GM23338 (cell line): ENCODE data around the gene CLEC11A. TPM values are rescaled to one million over a fixed set of nuclear protein-coding genes. Genes with fewer than 3 reads are reported as not detected.
A peak's percentile ranks its signal among the peaks of the same experiment; 100 is the strongest.

Experiments used
- ATAC-seq: fragments of 200-7000 bp; cut with Tn5 transposase; 3 replicates; pipeline ENCODE4 v1.9.1; 2020
- DNase-seq: peaks from one replicate; pipeline ENCODE4 v3.0.0-alpha.2; 2015; ENCODE audit warnings: low spot score
- H2AFZ ChIP-seq: fragments of 200-600 bp; sonication (generic); 2 replicates; pipeline ENCODE4 v1.8.0; 2016; ENCODE audit warnings: antibody characterized with exemption, mild to moderate bottlenecking, moderate library complexity
- H3F3A ChIP-seq: fragments of 200-600 bp; sonication (generic); replicated peaks from 2 replicates; pipeline ENCODE4 v1.8.0; 2017; ENCODE audit warnings: antibody characterized with exemption, mixed run types, low read depth
- H3K27ac ChIP-seq: fragments of 200-600 bp; sonication (generic); 2 replicates; pipeline ENCODE4 v1.6.1; 2016; ENCODE audit warnings: low read depth
- H3K27me3 ChIP-seq: fragments of 200-600 bp; sonication (generic); 2 replicates; pipeline ENCODE4 v1.8.0; 2016; ENCODE audit warnings: mild to moderate bottlenecking, mixed run types, moderate library complexity; ENCODE audit not compliant: insufficient read depth
- H3K36me3 ChIP-seq: fragments of 200-600 bp; sonication (generic); 2 replicates; pipeline ENCODE4 v1.8.0; 2016; ENCODE audit warnings: mild to moderate bottlenecking; ENCODE audit not compliant: insufficient read depth
- H3K4me1 ChIP-seq: fragments of 200-600 bp; sonication (generic); 2 replicates; pipeline ENCODE4 v1.8.0; 2016; ENCODE audit warnings: mild to moderate bottlenecking, moderate library complexity; ENCODE audit not compliant: insufficient read depth
- H3K4me2 ChIP-seq: fragments of 200-600 bp; sonication (generic); 2 replicates; pipeline ENCODE4 v1.7.1; 2017; ENCODE audit warnings: mixed run types
- H3K4me3 ChIP-seq: fragments of 200-600 bp; sonication (generic); 2 replicates; pipeline ENCODE4 v1.6.1; 2016; ENCODE audit warnings: mixed run types
- H3K79me2 ChIP-seq: fragments of 200-600 bp; sonication (generic); replicated peaks from 2 replicates; pipeline ENCODE4 v1.8.0; 2017; ENCODE audit warnings: mild to moderate bottlenecking; ENCODE audit not compliant: insufficient read depth
- H3K9me2 ChIP-seq: fragments of 200-600 bp; sonication (generic); 2 replicates; pipeline ENCODE4 v1.8.0; 2017; ENCODE audit not compliant: insufficient read depth
- H4K20me1 ChIP-seq: fragments of 200-600 bp; sonication (generic); replicated peaks from 2 replicates; pipeline ENCODE4 v1.8.0; 2017; ENCODE audit warnings: mild to moderate bottlenecking; ENCODE audit not compliant: insufficient read depth
- H3K27ac Mint-ChIP-seq: 2 replicates; pipeline ENCODE4 v1.8.0; 2020; ENCODE audit warnings: inconsistent platforms, mild to moderate bottlenecking, moderate library complexity, mixed read lengths
- H3K27me3 Mint-ChIP-seq: 3 replicates; pipeline ENCODE4 v1.8.0; 2022; ENCODE audit warnings: low read depth, mild to moderate bottlenecking, moderate library complexity, mixed read lengths, inconsistent platforms; ENCODE audit not compliant: insufficient read depth, poor library complexity
- H3K36me3 Mint-ChIP-seq: 3 replicates; pipeline ENCODE4 v1.8.0; 2021; ENCODE audit warnings: low read depth, mild to moderate bottlenecking, inconsistent platforms, moderate library complexity, mixed read lengths
- H3K4me1 Mint-ChIP-seq: 3 replicates; pipeline ENCODE4 v1.8.0; 2020; ENCODE audit warnings: mild to moderate bottlenecking, inconsistent platforms, mixed read lengths
- H3K4me3 Mint-ChIP-seq: 3 replicates; pipeline ENCODE4 v1.8.0; 2021; ENCODE audit warnings: moderate library complexity, mild to moderate bottlenecking, inconsistent platforms, mixed read lengths
- H3K9me3 Mint-ChIP-seq: 3 replicates; pipeline ENCODE4 v1.8.0; 2020; ENCODE audit warnings: moderate library complexity, mild to moderate bottlenecking, inconsistent platforms, mixed read lengths
- CREB1 ChIP-seq: fragments of 250-450 bp; sonication (Bioruptor Pico); IDR thresholded peaks from 2 replicates; pipeline ENCODE4 v1.5.0; 2020; ENCODE audit warnings: low read depth, mild to moderate bottlenecking, moderate library complexity
- ETS1 ChIP-seq: IDR thresholded peaks from 2 replicates; pipeline ENCODE4 v1.6.1; 2016; ENCODE audit warnings: antibody characterized with exemption
- EZH2 ChIP-seq: fragments of 200-600 bp; sonication (generic); IDR thresholded peaks from one replicate; pipeline ENCODE4 v1.8.0; 2017; ENCODE audit warnings: antibody characterized with exemption, mild to moderate bottlenecking, low read depth; ENCODE audit not compliant: unreplicated experiment
- EZH2phosphoT487 ChIP-seq: fragments of 200-600 bp; sonication (generic); IDR thresholded peaks from one replicate; pipeline ENCODE4 v1.8.1; 2018; ENCODE audit warnings: antibody characterized with exemption; ENCODE audit not compliant: unreplicated experiment
- NANOG ChIP-seq: IDR thresholded peaks from 2 replicates; pipeline ENCODE4 v1.6.1; 2016; ENCODE audit warnings: antibody characterized with exemption, borderline replicate concordance
- POLR2AphosphoS5 ChIP-seq: IDR thresholded peaks from 2 replicates; pipeline ENCODE4 v1.6.1; 2016; ENCODE audit warnings: antibody characterized with exemption, low read depth
- REST ChIP-seq: IDR thresholded peaks from one replicate; pipeline ENCODE4 v1.6.1; 2018; ENCODE audit warnings: antibody characterized with exemption; ENCODE audit not compliant: unreplicated experiment
- STAT1 ChIP-seq: IDR thresholded peaks from one replicate; pipeline ENCODE4 v1.6.1; 2016; ENCODE audit warnings: antibody characterized with exemption; ENCODE audit not compliant: unreplicated experiment
- ZNF114 ChIP-seq: fragments of 250-450 bp; sonication (Bioruptor Pico); IDR thresholded peaks from 2 replicates; pipeline ENCODE4 v1.5.0; 2020; ENCODE audit warnings: mild to moderate bottlenecking, moderate library complexity
- ZNF331 ChIP-seq: fragments of 250-450 bp; sonication (Bioruptor Pico); IDR thresholded peaks from 2 replicates; pipeline ENCODE4 v1.5.0; 2020; ENCODE audit warnings: low read depth, mild to moderate bottlenecking, moderate library complexity
- polyA plus RNA-seq: library from polyadenylated mRNA; unstranded; fragments of >200 nt; fragmentation: Nextera tagmentation; extraction: Ambion mirVana; gene quantifications from 2 replicates; pipeline ENCODE4 v1.2.1, GENCODE V29; 2016
- total RNA-seq: library from RNA; depleted of rRNA; stranded (reverse); fragments of >200 nt; shearing (Covaris generic); gene quantifications from 2 replicates; pipeline ENCODE4 v1.2.3, GENCODE V29; 2014
- TF ChIP-seq, protein P1 (sequence below), 2 experiments: fragments of 200-600 bp in 1 of 2; sonication (generic) in 1 of 2; conservative IDR thresholded peaks; 2 replicates each; pipeline versions ENCODE4 v1.5.1 to v1.6.1; 2016 to 2017; ENCODE audit warnings: antibody characterized with exemption in 2 of 2, low read depth in 2 of 2, mild to moderate bottlenecking in 2 of 2, moderate library complexity in 1 of 2

The CLEC11A gene
- total and polyA plus RNA-seq, 2 experiments from 2014 or later = 8.0 to 15.5 TPM

GRCh38 chr19:50693064-50693975 is 29.8 kb upstream of the CLEC11A start (continued):
- peak; percentile 9 for TF ChIP-seq REST
- no peak for TF ChIP-seq POLR2AphosphoS5
- TF ChIP-seq ZNF331 = no peak
- TF ChIP-seq STAT1 = no peak
- TF ChIP-seq NANOG = no peak
- TF ChIP-seq, protein P1, sequence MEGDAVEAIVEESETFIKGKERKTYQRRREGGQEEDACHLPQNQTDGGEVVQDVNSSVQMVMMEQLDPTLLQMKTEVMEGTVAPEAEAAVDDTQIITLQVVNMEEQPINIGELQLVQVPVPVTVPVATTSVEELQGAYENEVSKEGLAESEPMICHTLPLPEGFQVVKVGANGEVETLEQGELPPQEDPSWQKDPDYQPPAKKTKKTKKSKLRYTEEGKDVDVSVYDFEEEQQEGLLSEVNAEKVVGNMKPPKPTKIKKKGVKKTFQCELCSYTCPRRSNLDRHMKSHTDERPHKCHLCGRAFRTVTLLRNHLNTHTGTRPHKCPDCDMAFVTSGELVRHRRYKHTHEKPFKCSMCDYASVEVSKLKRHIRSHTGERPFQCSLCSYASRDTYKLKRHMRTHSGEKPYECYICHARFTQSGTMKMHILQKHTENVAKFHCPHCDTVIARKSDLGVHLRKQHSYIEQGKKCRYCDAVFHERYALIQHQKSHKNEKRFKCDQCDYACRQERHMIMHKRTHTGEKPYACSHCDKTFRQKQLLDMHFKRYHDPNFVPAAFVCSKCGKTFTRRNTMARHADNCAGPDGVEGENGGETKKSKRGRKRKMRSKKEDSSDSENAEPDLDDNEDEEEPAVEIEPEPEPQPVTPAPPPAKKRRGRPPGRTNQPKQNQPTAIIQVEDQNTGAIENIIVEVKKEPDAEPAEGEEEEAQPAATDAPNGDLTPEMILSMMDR (conservative IDR thresholded peaks at IDR 0.05; ENCODE audit: low read depth in 2 of 2) = no peak
- no peak for TF ChIP-seq ETS1

- H3K4me1 ChIP-seq = peaks cover 8% of the 10 kb centered on the region; the same call in 1 of the 2 replicates
- ATAC-seq (no peak), DNase-seq (peak; percentile 49)
- H3K36me3 ChIP-seq = no peaks in the 10 kb centered on the region
- H3K27ac Mint-ChIP-seq = no peak overlapping the region
- H3K36me3 Mint-ChIP-seq = peaks cover 50% of the 10 kb centered on the region
- H3K4me2 ChIP-seq = peak overlapping the region; percentile 92
- H3K79me2 ChIP-seq = no peaks in the 10 kb centered on the region
- no peaks in the 10 kb centered on the region for H3K4me1 Mint-ChIP-seq
- no peaks in the 10 kb centered on the region; the same call in none of the 2 replicates for H4K20me1 ChIP-seq
- no peaks in the 10 kb centered on the region for H3F3A ChIP-seq
- no peak overlapping the region for H2AFZ ChIP-seq
- no peak overlapping the region for H3K4me3 Mint-ChIP-seq
- H3K4me3 ChIP-seq = peak overlapping the region; percentile 57; the same call in 1 of the 2 replicates
- peaks cover 91% of the 10 kb centered on the region for H3K9me3 Mint-ChIP-seq
- H3K27ac ChIP-seq = no peak overlapping the region
- peaks cover 94% of the 10 kb centered on the region for H3K27me3 ChIP-seq
- peaks cover 3% of the 10 kb centered on the region for H3K27me3 Mint-ChIP-seq
- H3K9me2 ChIP-seq = no peaks in the 10 kb centered on the region
- TF ChIP-seq EZH2phosphoT487 (no peak), POLR2AphosphoS5 (no peak), ZNF114 (CRISPR knock-in tag) (no peak), EZH2 (no peak), REST (no peak), CREB1 (CRISPR knock-in tag) (no peak)
- TF ChIP-seq, protein P1 (conservative IDR thresholded peaks at IDR 0.05; ENCODE audit: low read depth in 2 of 2) = no peak
These were observed 28.4 kb upstream of the CLEC11A start for GRCh38 chr19:50694815-50695145.
